Fibroblast of lung (primary cell): ENCODE results near the gene TSPAN18. TPM values are rescaled to one million over a fixed set of nuclear protein-coding genes. Genes with fewer than 3 reads are reported as not detected.

Source experiments
- DNase-seq, 2 donors: peaks; one replicate each; pipeline versions ENCODE4 v3.0.0 to v3.0.0-alpha.2; 2010; ENCODE audit warnings: low read depth in 2 of 2
- H2AFZ ChIP-seq: 2 replicates; pipeline ENCODE4 v1.5.1; 2012; ENCODE audit warnings: low read length, control low read depth, inconsistent platforms
- H3K27ac ChIP-seq: 2 replicates; pipeline ENCODE4 v1.5.1; 2011; ENCODE audit warnings: low read length, control low read depth; ENCODE audit not compliant: insufficient read depth
- H3K27me3 ChIP-seq: 2 replicates; pipeline ENCODE4 v1.5.1; 2011; ENCODE audit warnings: mild to moderate bottlenecking, low read length; ENCODE audit not compliant: control insufficient read depth, insufficient read depth
- H3K36me3 ChIP-seq: 2 replicates; pipeline ENCODE4 v1.5.1; 2011; ENCODE audit warnings: low read length; ENCODE audit not compliant: control insufficient read depth, insufficient read depth
- H3K4me1 ChIP-seq: 2 replicates; pipeline ENCODE4 v1.5.1; 2011; ENCODE audit warnings: low read length; ENCODE audit not compliant: control insufficient read depth, insufficient read depth; ENCODE audit errors: extremely low read depth
- H3K4me2 ChIP-seq: 2 replicates; pipeline ENCODE4 v1.5.1; 2011; ENCODE audit warnings: low read length, control low read depth; ENCODE audit not compliant: insufficient read depth; ENCODE audit errors: extremely low read depth
- H3K4me3 ChIP-seq, 4 experiments: fragments of 200-600 bp in 1 of 4; sonication (generic) in 1 of 4; replicated peaks in 1 of 4; 2 replicates each; pipeline ENCODE4 v1.5.1; 2011 to 2016; ENCODE audit warnings: low read length in 4 of 4, low read depth in 3 of 4, mild to moderate bottlenecking in 3 of 4, control low read depth in 2 of 4, inconsistent platforms in 1 of 4, mixed read lengths in 1 of 4; ENCODE audit not compliant: insufficient read depth in 1 of 4; ENCODE audit errors: control extremely low read depth in 1 of 4
- H3K79me2 ChIP-seq: 2 replicates; pipeline ENCODE4 v1.5.1; 2012; ENCODE audit warnings: mild to moderate bottlenecking, low read length, inconsistent platforms; ENCODE audit not compliant: control insufficient read depth, insufficient read depth
- H3K9ac ChIP-seq: 2 replicates; pipeline ENCODE4 v1.5.1; 2011; ENCODE audit warnings: mild to moderate bottlenecking, low read length, control low read depth; ENCODE audit not compliant: insufficient read depth
- H3K9me3 ChIP-seq: 2 replicates; pipeline ENCODE4 v1.5.1; 2012; ENCODE audit warnings: low read depth, low read length; ENCODE audit not compliant: control insufficient read depth, insufficient read depth
- H4K20me1 ChIP-seq: 2 replicates; pipeline ENCODE4 v1.5.1; 2011; ENCODE audit warnings: low read length; ENCODE audit not compliant: control insufficient read depth, insufficient read depth; ENCODE audit errors: extremely low read depth
- EZH2 ChIP-seq: IDR thresholded peaks from 2 replicates; pipeline ENCODE4 v1.5.1; 2012; ENCODE audit warnings: low read length, control low read depth, mild to moderate bottlenecking; ENCODE audit errors: missing control alignments
- polyA plus RNA-seq, 2 donors: library from polyadenylated mRNA; depleted of rRNA in 1 of 2; stranded (reverse) in 1 of 2; unstranded in 1 of 2; fragments of >200 nt; gene quantifications; 2 replicates each; pipeline ENCODE4 v1.2.1, GENCODE V29; 2011 to 2012; ENCODE audit warnings: missing spikeins in 1 of 2
- total RNA-seq: library from RNA; depleted of rRNA; stranded (reverse); fragments of >200 nt; gene quantifications from 2 replicates; pipeline ENCODE4 v1.2.1, GENCODE V29; 2014
- TF ChIP-seq, protein P1 (sequence below), 2 donors: IDR thresholded peaks in 1 of 2; conservative IDR thresholded peaks in 1 of 2; 1 replicate in 1 of 2; 2 replicates in 1 of 2; pipeline ENCODE4 v1.5.1; 2011 to 2012; ENCODE audit warnings: low read length in 2 of 2, control low read depth in 1 of 2, inconsistent platforms in 1 of 2, low read depth in 1 of 2, mild to moderate bottlenecking in 1 of 2

Gene TSPAN18
- total and polyA plus RNA-seq, 2 donors (not counting 1 experiment from before 2014, with no cell fraction given): 0.15 TPM; not detected in 1

- no peak overlapping the region for H3K4me2 ChIP-seq
- H3K36me3 ChIP-seq: no peaks in the 10 kb centered on the region
- H3K27me3 ChIP-seq: peaks cover 21% of the 10 kb centered on the region
- no peaks in the 10 kb centered on the region for H3K79me2 ChIP-seq
- no peaks in the 10 kb centered on the region for H3K4me1 ChIP-seq
- no peak overlapping the region for H3K27ac ChIP-seq
- no peak for TF ChIP-seq EZH2
- TF ChIP-seq, protein P1, sequence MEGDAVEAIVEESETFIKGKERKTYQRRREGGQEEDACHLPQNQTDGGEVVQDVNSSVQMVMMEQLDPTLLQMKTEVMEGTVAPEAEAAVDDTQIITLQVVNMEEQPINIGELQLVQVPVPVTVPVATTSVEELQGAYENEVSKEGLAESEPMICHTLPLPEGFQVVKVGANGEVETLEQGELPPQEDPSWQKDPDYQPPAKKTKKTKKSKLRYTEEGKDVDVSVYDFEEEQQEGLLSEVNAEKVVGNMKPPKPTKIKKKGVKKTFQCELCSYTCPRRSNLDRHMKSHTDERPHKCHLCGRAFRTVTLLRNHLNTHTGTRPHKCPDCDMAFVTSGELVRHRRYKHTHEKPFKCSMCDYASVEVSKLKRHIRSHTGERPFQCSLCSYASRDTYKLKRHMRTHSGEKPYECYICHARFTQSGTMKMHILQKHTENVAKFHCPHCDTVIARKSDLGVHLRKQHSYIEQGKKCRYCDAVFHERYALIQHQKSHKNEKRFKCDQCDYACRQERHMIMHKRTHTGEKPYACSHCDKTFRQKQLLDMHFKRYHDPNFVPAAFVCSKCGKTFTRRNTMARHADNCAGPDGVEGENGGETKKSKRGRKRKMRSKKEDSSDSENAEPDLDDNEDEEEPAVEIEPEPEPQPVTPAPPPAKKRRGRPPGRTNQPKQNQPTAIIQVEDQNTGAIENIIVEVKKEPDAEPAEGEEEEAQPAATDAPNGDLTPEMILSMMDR (conservative IDR thresholded peaks at IDR 0.05 in 1 of 2, IDR thresholded peaks at IDR 0.05 in 1 of 2; ENCODE audit: low read depth in 1 of 2, low read length in 2 of 2): no peak
- DNase-seq: peak; percentile 36 to 73
- no peaks in the 10 kb centered on the region for H4K20me1 ChIP-seq
- no peak overlapping the region for H2AFZ ChIP-seq
- no peak overlapping the region for H3K4me3 ChIP-seq
- no peak overlapping the region for H3K9ac ChIP-seq
- H3K9me3 ChIP-seq: no peaks in the 10 kb centered on the region
Measured at GRCh38 chr11:44780940-44781631, 54.3 kb downstream of the TSPAN18 start.

DNA sequence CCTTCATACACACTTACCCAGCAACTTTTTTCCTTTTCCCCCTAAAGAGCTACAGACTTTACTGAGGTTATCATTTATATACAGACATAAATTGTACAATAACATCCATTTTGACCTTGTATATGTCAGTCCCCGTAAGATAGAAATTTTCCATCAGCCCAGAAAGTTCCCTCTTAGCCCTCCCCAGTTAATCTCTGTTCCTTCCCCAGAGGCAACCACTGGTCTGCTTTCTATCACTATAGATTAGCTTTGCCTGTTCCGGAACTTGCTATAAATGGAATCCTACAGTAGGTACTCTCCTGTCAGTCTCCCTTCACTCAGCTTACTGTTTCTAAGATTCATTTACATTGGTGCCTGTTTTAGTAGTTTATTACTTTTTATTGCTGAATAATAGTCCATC lies 54.9 kb downstream of the TSPAN18 start:
- H3K79me2 ChIP-seq: no peaks in the 10 kb centered on the region
- no peaks in the 10 kb centered on the region for H3K9me3 ChIP-seq
- H2AFZ ChIP-seq: no peak overlapping the region
- H3K4me3 ChIP-seq: no peak overlapping the region
- peaks cover 18% of the 10 kb centered on the region for H3K27me3 ChIP-seq
- no peak overlapping the region for H3K4me2 ChIP-seq
- no peak for TF ChIP-seq EZH2
- H3K27ac ChIP-seq: no peak overlapping the region
- no peaks in the 10 kb centered on the region for H3K36me3 ChIP-seq
- H4K20me1 ChIP-seq: no peaks in the 10 kb centered on the region
- no peak overlapping the region for H3K9ac ChIP-seq
- no peak for DNase-seq
- no peaks in the 10 kb centered on the region for H3K4me1 ChIP-seq

- Histone ChIP-seq H4K20me1 (no peaks in the 10 kb centered on the region), H3K79me2 (no peaks in the 10 kb centered on the region), H3K9me3 (no peaks in the 10 kb centered on the region), H3K4me3 (no peak overlapping the region), H3K4me1 (no peaks in the 10 kb centered on the region), H3K4me2 (no peak overlapping the region), H3K36me3 (no peaks in the 10 kb centered on the region), H2AFZ (no peak overlapping the region), H3K27ac (no peak overlapping the region), H3K27me3 (peaks cover 18% of the 10 kb centered on the region), H3K9ac (no peak overlapping the region)
- TF ChIP-seq EZH2: no peak
- TF ChIP-seq, protein P1 (conservative IDR thresholded peaks at IDR 0.05 in 1 of 2, IDR thresholded peaks at IDR 0.05 in 1 of 2; ENCODE audit: low read depth in 1 of 2, low read length in 2 of 2): no peak
- DNase-seq: no peak
Measured at GRCh38 chr11:44782478-44782877, 55.7 kb downstream of the TSPAN18 start.
